Tongue (tissue), 2 donors: ENCODE measurements around the gene ZFP36L2. TPM values are rescaled to one million over a fixed set of nuclear protein-coding genes. Genes with fewer than 3 reads are reported as not detected.

ENCODE experiments used
- DNase-seq: peaks from one replicate; pipeline ENCODE4 v3.0.0-alpha.2; 2015
- total RNA-seq: library from RNA; depleted of rRNA; stranded (reverse); fragments of >200 nt; gene quantifications from one replicate; pipeline ENCODE4 v1.2.3, GENCODE V29; 2014

The ZFP36L2 gene
- total RNA-seq, 1 donor from 2014 or later: 59.8 TPM

GRCh38 chr2:43248621-43249020 is 22.2 kb upstream of the ZFP36L2 start:
- DNase-seq: no peak

GRCh38 chr2:43246641-43247040 is 20.2 kb upstream of the ZFP36L2 start:
- no peak for DNase-seq

- peak; percentile 67 for DNase-seq
Observed at GRCh38 chr2:43241558-43241957, 15.2 kb upstream of the ZFP36L2 start.

- no peak for DNase-seq
Observed at GRCh38 chr2:43240766-43241150, 14.4 kb upstream of the ZFP36L2 start.

- peak; percentile 74 for DNase-seq
Observed at GRCh38 chr2:43239981-43240765, 13.8 kb upstream of the ZFP36L2 start.

- no peak for DNase-seq
Observed at GRCh38 chr2:43238813-43239212, 12.4 kb upstream of the ZFP36L2 start.

- DNase-seq: no peak
Observed at GRCh38 chr2:43238176-43238575, 11.8 kb upstream of the ZFP36L2 start.

GRCh38 chr2:43233218-43234212 is 7.1 kb upstream of the ZFP36L2 start:
- no peak for DNase-seq

GRCh38 chr2:43230951-43231827 is 4.8 kb upstream of the ZFP36L2 start:
- DNase-seq: no peak

GRCh38 chr2:43230351-43230885 is 4.0 kb upstream of the ZFP36L2 start:
- DNase-seq: no peak

- DNase-seq: no peak
Observed at GRCh38 chr2:43228756-43229659, 2.6 kb upstream of the ZFP36L2 start.

- no peak for DNase-seq
Observed at GRCh38 chr2:43228321-43228751, 1.9 kb upstream of the ZFP36L2 start.

GRCh38 chr2:43227830-43228281 is 1.4 kb upstream of the ZFP36L2 start:
- DNase-seq: no peak

- DNase-seq: peak; percentile 92
Observed at GRCh38 chr2:43226955-43227829, 786 bp upstream of the ZFP36L2 start.

- DNase-seq: peak; percentile 87
Observed at GRCh38 chr2:43225788-43226557, 433 bp downstream of the ZFP36L2 start.

- DNase-seq: peak; percentile 72
Observed at GRCh38 chr2:43225093-43225787, 1.2 kb downstream of the ZFP36L2 start.

GRCh38 chr2:43224571-43225092 is 1.8 kb downstream of the ZFP36L2 start:
- DNase-seq: peak; percentile 30

GRCh38 chr2:43224131-43224570 is 2.3 kb downstream of the ZFP36L2 start:
- DNase-seq: peak; percentile 87
